ENCODE results near the gene VMA21.

Gene VMA21

GRCh38 chrX:151396825-151397740 is at the start of gene VMA21:
VMA21 (plus strand) TSS chrX:151397206; CDS start chrX:151397309, 103 bp downstream.
- DNase-seq = peak; percentile 43

DNA sequence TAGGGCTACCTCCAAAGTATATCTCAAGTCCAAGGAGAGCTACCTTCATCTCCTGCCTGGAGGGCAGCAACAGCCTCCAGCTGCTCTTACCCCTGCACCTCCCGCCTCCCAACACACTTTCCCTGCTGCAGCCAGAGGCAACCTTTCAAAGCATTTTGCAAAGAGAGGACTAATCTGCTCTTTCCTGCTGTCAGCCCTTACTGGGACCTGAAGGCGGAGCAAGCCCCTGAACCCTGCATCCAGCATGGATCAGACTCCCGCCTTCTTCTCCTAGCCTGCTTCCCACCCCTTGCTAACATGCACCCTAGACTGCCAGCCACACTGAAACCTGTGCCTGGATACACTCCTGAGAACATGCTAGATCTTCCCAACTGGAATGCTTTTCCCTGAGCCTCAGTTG is 37.7 kb upstream of the VMA21 start:
- no peak for DNase-seq

GRCh38 chrX:151359931-151360871 is 36.8 kb upstream of the VMA21 start:
- no peak for DNase-seq

DNA sequence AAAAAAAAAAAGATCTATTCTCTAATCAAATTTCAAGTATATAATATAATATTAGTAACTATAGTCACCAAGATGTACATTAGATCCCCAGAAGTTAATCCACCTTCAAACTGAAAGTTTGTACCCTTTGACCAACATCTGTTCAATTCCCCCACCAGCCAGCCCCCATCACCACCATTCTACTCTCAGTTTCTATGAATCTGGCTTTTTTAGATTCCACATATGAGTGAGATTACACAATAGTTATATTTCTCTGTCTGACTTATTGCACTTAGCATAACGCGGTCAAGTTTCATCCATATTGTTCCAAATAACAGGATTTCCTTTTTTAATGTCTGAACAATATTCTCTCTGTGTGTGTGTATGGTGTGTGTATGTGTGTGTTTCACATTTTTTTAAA is 33.7 kb upstream of the VMA21 start:
- no peak for DNase-seq

- no peak for DNase-seq
Observed at GRCh38 chrX:151365579-151365978, 31.4 kb upstream of the VMA21 start.

- no peak for DNase-seq
Observed at GRCh38 chrX:151370906-151371305, 26.1 kb upstream of the VMA21 start.

DNA sequence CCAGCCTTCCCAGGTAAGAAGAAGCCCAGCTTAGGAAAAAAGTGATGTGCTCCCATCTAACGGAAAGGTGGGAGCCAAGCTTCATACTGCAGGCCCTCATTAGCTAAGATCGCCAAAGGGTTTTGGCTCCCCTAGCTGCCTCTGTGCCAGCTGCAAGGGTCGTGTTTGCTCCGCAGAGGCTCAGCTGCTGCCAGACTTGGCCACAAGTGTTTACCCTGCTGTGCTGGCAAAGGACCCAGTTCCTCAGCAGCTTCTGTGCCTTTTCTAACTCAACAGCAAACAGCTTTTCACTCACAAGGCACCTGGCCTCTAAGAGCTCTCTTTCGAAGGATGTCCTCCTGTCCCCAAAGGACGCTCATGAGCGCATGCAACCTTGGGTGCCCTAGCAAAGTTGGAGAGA is 12.2 kb upstream of the VMA21 start:
- DNase-seq = no peak

DNA sequence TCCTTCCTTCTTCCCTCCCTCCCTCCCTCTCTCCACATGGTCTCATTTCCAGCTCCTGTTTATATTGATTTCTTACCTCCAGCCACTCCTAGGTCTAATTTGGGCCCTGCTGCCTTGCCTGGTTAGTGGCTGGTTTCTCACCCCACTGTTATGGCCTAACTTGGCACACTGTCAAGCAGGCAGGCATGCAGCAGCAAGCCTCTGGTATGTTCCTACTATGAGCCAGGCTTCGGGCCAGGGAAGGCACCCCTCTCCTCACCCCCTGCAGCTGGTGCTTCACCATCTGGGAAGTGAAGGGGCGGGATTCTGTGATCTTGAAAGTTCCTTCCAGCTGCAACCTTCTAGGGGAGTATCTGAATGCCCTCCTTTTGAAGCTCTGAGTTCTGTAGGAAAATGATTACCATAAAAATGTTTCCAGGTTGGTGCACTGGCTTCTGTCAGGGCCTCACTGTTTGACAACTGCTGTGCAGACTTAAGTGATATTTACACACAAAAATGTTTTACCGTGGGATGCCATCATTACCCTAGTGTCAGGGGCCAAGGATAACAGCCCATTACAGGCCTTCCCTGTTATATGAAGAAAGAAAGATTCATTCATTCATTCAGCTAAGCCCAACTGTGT is 10.1 kb upstream of the VMA21 start:
- DNase-seq = no peak

DNA sequence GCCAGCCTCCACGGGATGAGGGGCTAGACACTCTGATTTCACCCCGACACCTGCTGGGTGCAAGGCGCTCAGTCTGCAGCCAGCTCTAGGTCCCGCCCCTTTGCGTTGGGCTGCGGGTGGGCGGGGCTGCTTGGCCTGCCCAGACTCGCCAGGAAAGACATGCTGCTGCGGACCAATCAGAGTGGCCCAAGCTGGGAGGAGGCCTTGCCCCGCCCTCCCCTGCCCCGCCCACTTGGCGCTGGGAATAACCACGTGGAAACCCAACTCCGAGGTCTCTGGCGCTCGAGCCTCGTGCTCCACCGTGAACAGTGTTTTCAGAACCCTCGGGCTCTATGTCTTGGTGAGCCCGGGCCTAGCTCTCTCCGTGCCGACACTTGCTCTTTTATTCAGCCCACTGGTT is 5.3 kb upstream of the VMA21 start:
- no peak for DNase-seq

DNA sequence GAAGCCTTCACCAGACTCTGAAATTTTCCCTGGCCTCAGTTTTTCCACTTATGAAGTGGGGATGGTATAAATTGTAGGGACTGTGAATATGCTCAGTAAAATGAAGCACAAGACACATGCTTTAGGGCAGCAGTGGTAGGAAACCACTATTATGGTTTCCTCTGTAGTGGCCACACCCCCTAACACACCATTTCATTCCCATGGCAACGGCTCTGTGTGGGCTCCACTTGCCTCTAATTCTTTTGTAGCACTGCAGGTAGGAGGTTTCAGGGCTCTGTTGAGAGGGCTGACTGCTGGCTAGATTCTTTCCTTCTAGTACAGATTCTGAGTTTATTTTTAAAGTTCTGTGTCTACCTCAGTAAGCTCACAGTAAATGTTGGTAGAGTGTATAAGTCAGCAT is 3.5 kb upstream of the VMA21 start:
- no peak for DNase-seq

DNA sequence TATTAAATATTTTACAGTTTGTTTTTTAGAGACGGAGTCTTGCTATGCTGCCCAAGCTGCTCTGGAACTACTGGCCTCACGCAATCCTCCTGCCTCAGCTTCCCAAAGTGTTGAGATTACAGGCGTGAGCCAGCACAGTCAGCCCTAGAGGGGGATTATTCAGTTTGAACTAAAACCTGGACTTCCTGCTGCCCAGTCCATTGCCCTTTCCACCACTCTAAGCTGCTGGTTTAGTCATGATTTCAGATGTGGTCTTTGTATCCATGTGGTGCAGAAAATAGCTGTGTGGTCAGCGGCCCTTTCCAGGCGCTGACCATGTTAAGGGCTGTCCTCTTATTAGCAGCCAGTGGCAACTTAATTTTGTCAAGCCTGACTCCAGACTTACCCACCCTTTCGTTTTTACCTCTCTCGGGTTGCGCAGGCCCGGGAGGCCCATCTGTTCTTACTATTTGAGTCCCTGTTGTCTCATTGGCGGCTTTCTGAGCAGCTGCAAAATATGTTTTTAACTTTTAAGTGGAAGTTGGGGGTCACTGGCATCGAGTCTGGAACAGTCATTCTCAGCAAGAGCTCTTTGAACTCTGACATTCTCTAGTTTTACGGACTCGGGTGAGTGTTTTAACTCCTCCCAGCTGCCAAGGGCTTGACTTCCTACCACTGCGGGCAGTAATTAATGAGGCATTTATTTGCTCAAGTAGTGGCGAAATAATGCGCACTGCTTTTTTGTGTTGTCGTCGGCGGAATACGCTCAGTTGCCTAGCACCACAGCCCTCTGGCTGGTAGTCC is 773 bp upstream of the VMA21 start:
- no peak for DNase-seq

DNA sequence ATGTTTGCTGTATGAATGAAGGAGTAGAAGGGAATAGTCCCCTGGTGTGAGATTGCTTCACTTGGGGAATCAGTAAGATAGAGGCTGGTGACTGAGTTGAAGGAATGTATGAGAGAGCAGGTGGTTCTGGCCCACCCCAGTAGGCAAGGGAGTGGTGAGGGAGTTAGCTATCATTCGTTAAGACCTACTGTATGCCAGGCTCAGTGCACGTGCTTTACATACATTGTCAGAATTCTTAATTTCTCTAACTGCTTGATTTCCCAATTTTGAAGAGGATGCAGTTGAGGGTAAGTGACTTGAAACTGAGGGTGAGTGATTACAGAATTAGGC is 700 bp downstream of the VMA21 start:
- DNase-seq = no peak

DNA sequence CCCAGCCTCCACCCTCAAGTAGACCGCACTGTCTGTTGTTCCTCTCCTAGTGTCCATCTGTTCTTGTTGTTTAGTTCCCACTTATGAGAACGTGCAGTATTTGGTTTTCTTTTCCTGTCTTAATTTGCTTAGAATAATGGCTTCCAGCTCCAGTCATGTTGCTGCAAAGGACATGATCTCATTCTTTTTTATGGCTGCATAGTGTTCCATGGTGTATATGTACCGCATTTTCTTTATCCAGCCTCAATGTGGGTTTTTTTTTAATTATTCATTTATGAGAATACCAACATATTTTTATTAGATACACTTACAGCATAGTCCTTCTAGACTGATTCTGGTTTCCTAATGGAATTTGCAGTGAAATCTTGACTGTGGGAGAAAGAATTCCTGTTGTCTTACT is 1.3 kb downstream of the VMA21 start:
- DNase-seq = no peak

DNA sequence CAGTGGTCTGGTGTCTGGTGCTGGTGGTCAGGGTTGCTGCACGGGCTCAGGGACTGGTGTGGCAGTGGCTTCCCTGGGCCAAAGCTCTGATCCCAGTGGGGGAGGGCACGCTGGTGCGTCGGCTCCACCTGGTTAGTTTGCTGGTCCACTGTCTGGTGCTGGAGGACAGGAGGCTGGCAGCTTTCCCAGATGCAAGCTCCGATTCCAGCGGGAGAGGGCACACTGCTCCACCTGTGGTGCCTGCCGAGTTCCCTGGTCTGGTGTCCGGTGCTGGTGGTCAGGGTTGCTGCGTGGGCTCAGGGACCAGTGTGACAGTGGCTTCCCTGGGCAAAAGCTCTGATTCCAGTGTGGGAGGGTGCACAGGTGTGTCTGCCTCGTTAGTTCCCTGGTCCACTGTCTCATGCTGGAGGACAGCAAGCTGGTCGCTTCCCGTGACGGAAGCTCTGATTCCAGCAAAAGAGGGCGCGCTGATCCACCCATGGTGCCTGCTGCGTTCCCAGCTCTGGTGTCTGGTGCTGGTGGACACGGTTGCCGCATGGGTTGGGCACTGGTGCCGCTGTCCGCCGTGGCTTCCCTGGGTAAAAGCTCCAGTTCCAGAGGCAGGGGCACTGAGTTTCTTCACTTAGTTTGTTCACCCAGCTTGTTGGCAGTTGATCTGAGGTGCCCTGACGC is 5.8 kb downstream of the VMA21 start:
- no peak for DNase-seq

GRCh38 chrX:151416579-151416978 is 19.6 kb downstream of the VMA21 start:
- DNase-seq = no peak

GRCh38 chrX:151419782-151420181 is 22.8 kb downstream of the VMA21 start:
- no peak for DNase-seq

GRCh38 chrX:151424505-151424904 is 27.5 kb downstream of the VMA21 start:
- no peak for DNase-seq

GRCh38 chrX:151448509-151448908 is 51.5 kb downstream of the VMA21 start:
- DNase-seq = no peak

DNA sequence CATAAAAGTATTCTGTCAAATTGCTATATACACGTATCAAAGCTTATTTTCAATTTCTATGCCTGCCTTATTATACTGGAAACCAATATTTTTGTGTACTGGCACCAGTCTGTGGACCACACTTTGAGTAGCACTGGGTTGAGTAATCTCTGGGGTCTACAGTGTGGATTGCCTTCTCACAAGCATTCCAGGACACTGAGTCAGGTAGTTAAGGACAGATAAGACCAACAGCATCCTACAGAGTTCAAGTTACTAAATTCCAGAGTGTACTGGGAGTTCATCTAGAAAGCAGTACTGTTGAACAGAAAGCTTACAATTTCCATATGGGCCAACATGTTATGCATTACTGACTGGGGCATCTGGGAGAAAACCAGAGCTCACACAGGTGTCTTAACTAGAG is 61.8 kb downstream of the VMA21 start:
- no peak for DNase-seq

Data from 8988T (cell line).